Measurements from ENCODE around the gene MYMK. TPM values are rescaled to one million over a fixed set of nuclear protein-coding genes. Genes with fewer than 3 reads are reported as not detected.

The MYMK gene
- total RNA-seq, 2 experiments from 2014 or later: not detected

DNA sequence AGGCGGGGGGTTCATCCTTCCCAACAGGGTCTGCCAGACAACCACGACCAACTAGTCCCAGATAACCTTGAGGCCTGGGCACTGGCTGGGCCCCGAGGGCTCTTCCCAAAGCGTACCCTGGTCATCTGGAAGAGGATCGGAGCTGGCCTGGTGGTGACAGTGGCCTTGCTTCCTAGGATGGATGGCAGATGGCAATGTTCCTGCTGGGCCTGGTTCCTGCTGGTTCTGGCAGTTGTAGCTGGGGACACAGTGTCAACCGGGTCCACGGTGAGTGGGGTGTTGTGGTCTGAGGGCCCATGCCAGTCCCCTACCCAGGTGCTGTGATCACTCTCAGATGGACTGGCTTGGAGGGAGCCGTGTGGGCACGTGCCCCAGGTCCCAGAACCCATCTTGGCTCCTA, 11.8 kb upstream of the MYMK start:
- no peak overlapping the region for H3K27ac Mint-ChIP-seq

DNA sequence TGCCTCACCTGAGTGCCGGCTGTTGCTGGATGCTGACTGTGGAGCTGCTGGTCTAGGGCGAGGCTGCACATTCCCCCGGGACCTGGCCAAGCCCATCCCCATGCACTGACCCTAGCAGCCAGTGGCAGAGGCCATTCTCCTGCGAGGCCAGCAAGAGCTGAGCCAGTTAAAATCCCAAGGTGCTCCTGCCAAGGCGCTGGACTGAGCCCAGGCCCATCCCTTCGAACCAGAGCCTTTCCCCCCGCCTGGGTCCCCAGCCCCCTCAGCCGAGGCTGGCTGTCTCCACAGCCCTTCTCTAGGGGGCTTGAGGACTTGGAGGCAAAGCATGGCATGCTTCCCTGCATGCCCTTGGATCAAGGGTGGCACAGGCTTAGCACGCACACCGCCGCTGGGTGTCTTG, 11.3 kb upstream of the MYMK start:
- no peak for DNase-seq
- intact Hi-C loops (cut with micrococcal nuclease): loop anchor here (10.0 kb wide), 1 partner anchor 189 kb away; no protein-coding TSS in a partner anchor
- H3K4me3 Mint-ChIP-seq: no peak overlapping the region
- TF ChIP-seq, protein P1, sequence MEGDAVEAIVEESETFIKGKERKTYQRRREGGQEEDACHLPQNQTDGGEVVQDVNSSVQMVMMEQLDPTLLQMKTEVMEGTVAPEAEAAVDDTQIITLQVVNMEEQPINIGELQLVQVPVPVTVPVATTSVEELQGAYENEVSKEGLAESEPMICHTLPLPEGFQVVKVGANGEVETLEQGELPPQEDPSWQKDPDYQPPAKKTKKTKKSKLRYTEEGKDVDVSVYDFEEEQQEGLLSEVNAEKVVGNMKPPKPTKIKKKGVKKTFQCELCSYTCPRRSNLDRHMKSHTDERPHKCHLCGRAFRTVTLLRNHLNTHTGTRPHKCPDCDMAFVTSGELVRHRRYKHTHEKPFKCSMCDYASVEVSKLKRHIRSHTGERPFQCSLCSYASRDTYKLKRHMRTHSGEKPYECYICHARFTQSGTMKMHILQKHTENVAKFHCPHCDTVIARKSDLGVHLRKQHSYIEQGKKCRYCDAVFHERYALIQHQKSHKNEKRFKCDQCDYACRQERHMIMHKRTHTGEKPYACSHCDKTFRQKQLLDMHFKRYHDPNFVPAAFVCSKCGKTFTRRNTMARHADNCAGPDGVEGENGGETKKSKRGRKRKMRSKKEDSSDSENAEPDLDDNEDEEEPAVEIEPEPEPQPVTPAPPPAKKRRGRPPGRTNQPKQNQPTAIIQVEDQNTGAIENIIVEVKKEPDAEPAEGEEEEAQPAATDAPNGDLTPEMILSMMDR (IDR thresholded peaks at IDR 0.05): no peak
- H3K36me3 Mint-ChIP-seq (ENCODE audit: low read depth): no peaks in the 10 kb centered on the region
- ChIA-PET CTCF (no interaction called here), POLR2A (interaction anchor here (0.7 to 1.3 kb wide), 2 partner anchors 16 to 29 kb away, joined by 3 read pairs; no protein-coding TSS in a partner anchor)
- peaks cover 10% of the 10 kb centered on the region for H3K27me3 Mint-ChIP-seq
- H3K9me3 Mint-ChIP-seq: no peaks in the 10 kb centered on the region
- peaks cover 14% of the 10 kb centered on the region for H3K4me1 Mint-ChIP-seq (ENCODE audit: low read depth)
- no peak for ATAC-seq
- no peak overlapping the region for H3K27ac Mint-ChIP-seq

More for the DNA sequence above, 11.8 kb upstream of the MYMK start:
- ChIA-PET CTCF (no interaction called here), POLR2A (interaction anchor here (0.7 to 1.3 kb wide), 2 partner anchors 16 to 30 kb away, joined by 3 read pairs; no protein-coding TSS in a partner anchor)
- no peaks in the 10 kb centered on the region for H3K9me3 Mint-ChIP-seq
- peaks cover 14% of the 10 kb centered on the region for H3K4me1 Mint-ChIP-seq (ENCODE audit: low read depth)
- TF ChIP-seq, protein P1 (IDR thresholded peaks at IDR 0.05): no peak
- ATAC-seq (no peak), DNase-seq (no peak)
- intact Hi-C loops (cut with micrococcal nuclease): loop anchor here (10.0 kb wide), 1 partner anchor 188 kb away; no protein-coding TSS in a partner anchor
- H3K4me3 Mint-ChIP-seq: no peak overlapping the region
- H3K27me3 Mint-ChIP-seq: peaks cover 10% of the 10 kb centered on the region
- H3K36me3 Mint-ChIP-seq (ENCODE audit: low read depth): no peaks in the 10 kb centered on the region

GRCh38 chr9:133535306-133535877, 10.6 kb upstream of the MYMK start:
- Mint-ChIP-seq H3K27ac (no peak overlapping the region), H3K4me1 (ENCODE audit: low read depth) (peaks cover 14% of the 10 kb centered on the region), H3K9me3 (no peaks in the 10 kb centered on the region), H3K27me3 (peaks cover 10% of the 10 kb centered on the region), H3K4me3 (no peak overlapping the region), H3K36me3 (ENCODE audit: low read depth) (no peaks in the 10 kb centered on the region)
- ATAC-seq (no peak), DNase-seq (no peak)
- ChIA-PET CTCF (interaction anchor here (2.3 kb wide), 1 partner anchor 8 kb away, joined by 7 read pairs; no protein-coding TSS in a partner anchor), POLR2A (interaction anchor here (1.0 kb wide), 1 partner anchor 13 kb away, joined by 3 read pairs; no protein-coding TSS in a partner anchor)
- TF ChIP-seq, protein P1 (IDR thresholded peaks at IDR 0.05): no peak
- intact Hi-C loops (cut with micrococcal nuclease): loop anchor here (10.0 kb wide), 1 partner anchor 189 kb away; no protein-coding TSS in a partner anchor

- H3K9me3 Mint-ChIP-seq: no peaks in the 10 kb centered on the region
- peak; percentile 65 for ATAC-seq
- POLR2A ChIA-PET: interaction anchor here (1.0 kb wide), 1 partner anchor 12 kb away, joined by 3 read pairs; no protein-coding TSS in a partner anchor
- TF ChIP-seq, protein P1 (IDR thresholded peaks at IDR 0.05): no peak
- intact Hi-C loops (cut with micrococcal nuclease): loop anchor here (10.0 kb wide), 1 partner anchor 190 kb away; no protein-coding TSS in a partner anchor
- CTCF ChIA-PET: interaction anchor here (0.8 to 2.4 kb wide), 6 partner anchors 9 to 208 kb away, joined by 3 to 15 read pairs (median 4); no protein-coding TSS in a partner anchor
- no peak within 1 kb of the TSS for H3K4me3 Mint-ChIP-seq
- DNase-seq: peak; percentile 56
- H3K27ac Mint-ChIP-seq: no peak within 1 kb of the TSS
- H3K4me1 Mint-ChIP-seq (ENCODE audit: low read depth): peaks cover 14% of the 10 kb centered on the region
- H3K27me3 Mint-ChIP-seq: peaks cover 10% of the 10 kb centered on the region
- no peaks in the 10 kb centered on the region for H3K36me3 Mint-ChIP-seq (ENCODE audit: low read depth)
Observed at GRCh38 chr9:133534346-133535291, 9.9 kb upstream of the MYMK start, which contains the start of gene ADAMTSL2. Gene ADAMTSL2 (plus strand): TSS chr9:133534704. CDS start chr9:133536713, 2,009 bp downstream.
